HepG2 (cell line): ENCODE data around the gene CHST3. TPM values are rescaled to one million over a fixed set of nuclear protein-coding genes. Genes with fewer than 3 reads are reported as not detected.
A peak's percentile ranks its signal among the peaks of the same experiment; 100 is the strongest.

Experiments
- ATAC-seq: fragments of 200-7000 bp; cut with Tn5 transposase; 3 replicates; pipeline ENCODE4 v1.9.1; 2020; ENCODE audit warnings: mild to moderate bottlenecking, moderate library complexity
- BruUV-seq: library from RNA; stranded (reverse); fragments of 400-500 nt; replicated peaks from 2 replicates; lab custom pipeline; 2021; lab: Mats Ljungman, UMichigan
- CTCF ChIA-PET: fragments of 300-600 bp; formaldehyde crosslinking; extraction: SDS; loops from one replicate; lab custom pipeline; 2021; ENCODE audit warnings: low total read pairs, inconsistent platforms, low intra/inter-chr PET ratio; lab: Yijun Ruan, JAX
- POLR2A ChIA-PET: fragments of 350-600 bp; sonication (Branson Sonifier 250); formaldehyde crosslinking; loops from one replicate; lab custom pipeline; 2020; ENCODE audit warnings: antibody characterized with exemption, inconsistent platforms; lab: Yijun Ruan, JAX
- DNase-seq: peaks from one replicate; pipeline ENCODE4 v3.0.0-alpha.2; 2015; ENCODE audit warnings: low spot score
- FAIRE-seq: peaks from 3 replicates; lab custom pipeline; 2011; peaks lifted over from hg19 to GRCh38; lab: Jason Lieb, UNC
- H2AFZ ChIP-seq: one replicate; pipeline ENCODE4 v1.6.1; 2011; ENCODE audit warnings: low read length, inconsistent platforms
- H3K27ac ChIP-seq: fragments of 300-600 bp; 3 replicates; pipeline ENCODE4 v1.8.0; 2011; ENCODE audit warnings: mixed run types, mild to moderate bottlenecking, mixed read lengths, low read length, inconsistent platforms; ENCODE audit not compliant: insufficient read depth; ENCODE audit errors: extremely low read length
- H3K27me3 ChIP-seq, 2 experiments: fragments of 200-600 bp in 1 of 2; 2 replicates in 1 of 2; 3 replicates in 1 of 2; pipeline versions ENCODE4 v1.6.0 to v1.8.0; 2011; ENCODE audit warnings: low read length in 2 of 2, mild to moderate bottlenecking in 2 of 2, moderate library complexity in 2 of 2, inconsistent platforms in 1 of 2; ENCODE audit not compliant: insufficient read depth in 2 of 2, control insufficient read depth in 1 of 2
- H3K36me3 ChIP-seq, 2 experiments: fragments of 200-600 bp in 1 of 2; replicated peaks in 1 of 2; 2 replicates in 1 of 2; 3 replicates in 1 of 2; pipeline versions ENCODE4 v1.5.1 to v1.8.0; 2011; ENCODE audit warnings: low read length in 2 of 2, inconsistent platforms in 1 of 2; ENCODE audit not compliant: insufficient read depth in 2 of 2, control insufficient read depth in 1 of 2
- H3K4me1 ChIP-seq: 2 replicates; pipeline ENCODE4 v1.5.1; 2012; ENCODE audit warnings: low read length, inconsistent platforms; ENCODE audit not compliant: insufficient read depth
- H3K4me2 ChIP-seq: 2 replicates; pipeline ENCODE4 v1.6.0; 2011; ENCODE audit warnings: low read depth, low read length, inconsistent platforms
- H3K4me3 ChIP-seq, 3 experiments: fragments of 200-600 bp in 1 of 3; sonication (generic), shearing (Covaris generic) in 1 of 3; replicated peaks in 1 of 3; 2 replicates each; pipeline ENCODE4 v1.5.1; 2011 to 2016; ENCODE audit warnings: low read length in 3 of 3, inconsistent platforms in 2 of 3, low read depth in 2 of 3, mild to moderate bottlenecking in 2 of 3, control low read depth in 1 of 3, mixed read lengths in 1 of 3; ENCODE audit not compliant: insufficient read depth in 1 of 3
- H3K79me2 ChIP-seq: one replicate; pipeline ENCODE4 v1.6.1; 2011; ENCODE audit warnings: low read length, inconsistent platforms; ENCODE audit not compliant: insufficient read depth
- H3K9ac ChIP-seq: 2 replicates; pipeline ENCODE4 v1.6.0; 2011; ENCODE audit warnings: mild to moderate bottlenecking, low read depth, low read length, inconsistent platforms; ENCODE audit not compliant: insufficient read depth
- H3K9me3 ChIP-seq: 2 replicates; pipeline ENCODE4 v1.5.1; 2012; ENCODE audit warnings: mild to moderate bottlenecking, low read length
- H4K20me1 ChIP-seq: 2 replicates; pipeline ENCODE4 v1.6.0; 2011; ENCODE audit warnings: inconsistent platforms, mild to moderate bottlenecking, low read length, moderate library complexity; ENCODE audit not compliant: insufficient read depth
- DMTF1 ChIP-seq: sonication (generic); formaldehyde crosslinking; IDR thresholded peaks from 2 replicates; pipeline ENCODE4 v1.4.0; 2020; ENCODE audit warnings: mild to moderate bottlenecking, missing genetic modification reagents
- RBM39 ChIP-seq: fragments of 200-400 bp; formaldehyde crosslinking; IDR thresholded peaks from one replicate; pipeline ENCODE4 v1.6.1; 2018; ENCODE audit warnings: antibody characterized with exemption, mild to moderate bottlenecking, low read depth, low read length; ENCODE audit not compliant: poor library complexity, severe bottlenecking
- ZBTB33 ChIP-seq: sonication (generic); formaldehyde crosslinking; IDR thresholded peaks from 2 replicates; pipeline ENCODE4 v1.4.0; 2020; ENCODE audit warnings: missing genetic modification reagents
- WGBS: methylation state at CpG from one replicate; pipeline ENCODE4 v1.1.6; 2017; ENCODE audit warnings: low lambda C conversion rate; 5-methylcytosine and 5-hydroxymethylcytosine counted together
- in situ Hi-C: cut with HindIII; loops from 2 replicates; pipeline ENCODE4 v1.10.0; 2017; ENCODE audit warnings: low pct_unique_long_range_greater_than_20kb; ENCODE audit not compliant: extremely low pct_ligation_motif_present
- intact Hi-C: fragments of 100-400 bp; cut with micrococcal nuclease; formaldehyde crosslinking; loops from one replicate; pipeline ENCODE4 v1.10.0; 2022; ENCODE audit not compliant: unreplicated experiment
- polyA plus RNA-seq, 8 experiments: library from polyadenylated mRNA; depleted of rRNA in 3 of 8; stranded (reverse) in 7 of 8; unstranded in 1 of 8; fragments of >200 nt; fragmentation: Illumina TruSeq in 4 of 8; extraction: Trizol in 4 of 8; gene quantifications; 2 replicates each; pipeline versions ENCODE4 v1.2.1 to v1.2.3, GENCODE V29; 2011 to 2016; ENCODE audit warnings: low read depth in 4 of 8, missing spikeins in 1 of 8, mixed read lengths in 1 of 8; ENCODE audit not compliant: insufficient read depth in 1 of 8
- total RNA-seq, 5 experiments: library from RNA; depleted of rRNA; stranded (reverse); fragments of >200 nt; fragmentation: Illumina TruSeq; extraction: Trizol; gene quantifications; 2 replicates each; pipeline ENCODE4 v1.2.3, GENCODE V29; 2016; ENCODE audit warnings: low read depth in 1 of 5
- TF ChIP-seq, protein P1 (sequence below): sonication (generic); formaldehyde crosslinking; IDR thresholded peaks from 2 replicates; pipeline ENCODE4 v1.4.0; 2020; ENCODE audit warnings: missing genetic modification reagents, borderline replicate concordance

Gene CHST3
- total and polyA plus RNA-seq, 2 of the 13 experiments (the other 11 are each of a cell fraction or from before 2014, with no cell fraction given), result 7.2 to 18.7 TPM

DNA sequence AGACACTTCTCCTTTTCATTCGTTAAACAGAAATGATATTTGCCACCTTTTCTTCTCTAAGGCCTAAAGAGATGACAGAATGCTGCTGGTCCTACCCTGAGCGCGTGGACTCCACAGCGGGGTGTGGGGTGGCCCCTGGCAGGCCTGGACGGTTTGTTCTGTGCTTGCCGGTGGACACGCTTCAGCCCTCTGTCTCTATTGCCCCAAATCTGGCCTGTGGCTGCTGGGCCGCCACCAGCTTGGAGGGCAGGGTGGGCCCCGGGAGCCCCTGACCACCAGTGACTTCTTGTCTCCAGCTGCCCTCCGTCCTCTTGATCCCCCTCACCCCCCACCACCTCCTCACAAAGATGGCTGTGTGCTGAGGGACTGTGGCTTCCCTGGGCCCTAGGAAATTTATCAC lies 5.7 kb downstream of the CHST3 start:
- intact Hi-C loops, result no loop called here
- H3K79me2 ChIP-seq, result peaks cover 100% of the 10 kb centered on the region
- POLR2A ChIA-PET, result no interaction called here

More for the DNA sequence above, 5.7 kb downstream of the CHST3 start:
- Histone ChIP-seq H3K4me1 (peaks cover 69% of the 10 kb centered on the region), H3K27ac (peak overlapping the region; percentile 34), H4K20me1 (no peaks in the 10 kb centered on the region; the same call in 1 of the 2 replicates), H3K4me2 (peak overlapping the region; percentile 15; the same call in 1 of the 2 replicates), H3K27me3 (peaks cover 0 to 1% of the 10 kb centered on the region in 2 experiments; a peak in 1 of 5 replicates), H2AFZ (no peak overlapping the region), H3K9me3 (no peaks in the 10 kb centered on the region), H3K36me3 (peaks cover 8 to 28% of the 10 kb centered on the region in 2 experiments; a peak in 4 of 5 replicates), H3K4me3 (peak overlapping the region in 1 of 3 experiments; percentile 6; a peak in 1 of 6 replicates), H3K9ac (no peak overlapping the region)
- CTCF ChIA-PET, result interaction anchor here (1.4 kb wide), 1 partner anchor 74 kb away, joined by 4 read pairs; no protein-coding TSS in a partner anchor
- no TSS peak for BruUV-seq
- ATAC-seq (peak; percentile 4; the same call in 1 of the 3 replicates), FAIRE-seq (no peak), DNase-seq (no peak)
- in situ Hi-C loops, result loop anchor here (5.0 to 10.0 kb wide), 2 partner anchors 77 to 365 kb away; no protein-coding TSS in a partner anchor
- 77% methylated on average over 7 of the region's 10 CpGs for WGBS
- no peak for TF ChIP-seq DMTF1 (CRISPR knock-in tag)
- no peak for TF ChIP-seq RBM39
- peak; percentile 75; the same call in 1 of the 2 replicates for TF ChIP-seq ZBTB33
- TF ChIP-seq, protein P1, sequence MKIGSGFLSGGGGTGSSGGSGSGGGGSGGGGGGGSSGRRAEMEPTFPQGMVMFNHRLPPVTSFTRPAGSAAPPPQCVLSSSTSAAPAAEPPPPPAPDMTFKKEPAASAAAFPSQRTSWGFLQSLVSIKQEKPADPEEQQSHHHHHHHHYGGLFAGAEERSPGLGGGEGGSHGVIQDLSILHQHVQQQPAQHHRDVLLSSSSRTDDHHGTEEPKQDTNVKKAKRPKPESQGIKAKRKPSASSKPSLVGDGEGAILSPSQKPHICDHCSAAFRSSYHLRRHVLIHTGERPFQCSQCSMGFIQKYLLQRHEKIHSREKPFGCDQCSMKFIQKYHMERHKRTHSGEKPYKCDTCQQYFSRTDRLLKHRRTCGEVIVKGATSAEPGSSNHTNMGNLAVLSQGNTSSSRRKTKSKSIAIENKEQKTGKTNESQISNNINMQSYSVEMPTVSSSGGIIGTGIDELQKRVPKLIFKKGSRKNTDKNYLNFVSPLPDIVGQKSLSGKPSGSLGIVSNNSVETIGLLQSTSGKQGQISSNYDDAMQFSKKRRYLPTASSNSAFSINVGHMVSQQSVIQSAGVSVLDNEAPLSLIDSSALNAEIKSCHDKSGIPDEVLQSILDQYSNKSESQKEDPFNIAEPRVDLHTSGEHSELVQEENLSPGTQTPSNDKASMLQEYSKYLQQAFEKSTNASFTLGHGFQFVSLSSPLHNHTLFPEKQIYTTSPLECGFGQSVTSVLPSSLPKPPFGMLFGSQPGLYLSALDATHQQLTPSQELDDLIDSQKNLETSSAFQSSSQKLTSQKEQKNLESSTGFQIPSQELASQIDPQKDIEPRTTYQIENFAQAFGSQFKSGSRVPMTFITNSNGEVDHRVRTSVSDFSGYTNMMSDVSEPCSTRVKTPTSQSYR, result no peak
